NCI-H446 treated with DMSO at 0.1 percent for 48 hours (cell line): ENCODE data around the gene OGDHL.
"Not testable (repeated sequence)": the region's sequence is repeated elsewhere in the genome, so short reads cannot be mapped to it uniquely, and the experiment has no call there.

Experiments
- DNase-seq: peaks from one replicate; lab custom pipeline; 2025; lab: John Stamatoyannopoulos, UW

OGDHL gene

DNA sequence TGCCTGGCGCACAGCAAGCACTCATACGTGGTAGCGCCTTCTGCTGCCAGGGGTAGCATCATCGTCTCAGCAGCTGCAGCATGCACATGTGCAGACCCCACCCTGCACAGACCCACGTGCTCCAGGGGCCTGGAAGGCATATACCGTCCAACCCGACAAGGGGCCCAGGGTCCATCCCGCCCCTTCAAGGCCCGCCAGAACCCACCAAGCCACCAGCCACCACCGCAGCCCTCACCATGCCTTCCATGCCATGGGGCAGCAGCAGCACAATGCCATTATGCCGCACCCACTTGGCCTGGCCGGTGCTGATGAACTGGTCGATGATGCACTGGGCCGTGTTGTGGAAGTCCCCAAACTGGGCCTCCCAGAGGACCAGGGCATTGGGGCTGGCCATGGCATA, 22.7 kb downstream of the OGDHL start:
- no peak for DNase-seq

DNA sequence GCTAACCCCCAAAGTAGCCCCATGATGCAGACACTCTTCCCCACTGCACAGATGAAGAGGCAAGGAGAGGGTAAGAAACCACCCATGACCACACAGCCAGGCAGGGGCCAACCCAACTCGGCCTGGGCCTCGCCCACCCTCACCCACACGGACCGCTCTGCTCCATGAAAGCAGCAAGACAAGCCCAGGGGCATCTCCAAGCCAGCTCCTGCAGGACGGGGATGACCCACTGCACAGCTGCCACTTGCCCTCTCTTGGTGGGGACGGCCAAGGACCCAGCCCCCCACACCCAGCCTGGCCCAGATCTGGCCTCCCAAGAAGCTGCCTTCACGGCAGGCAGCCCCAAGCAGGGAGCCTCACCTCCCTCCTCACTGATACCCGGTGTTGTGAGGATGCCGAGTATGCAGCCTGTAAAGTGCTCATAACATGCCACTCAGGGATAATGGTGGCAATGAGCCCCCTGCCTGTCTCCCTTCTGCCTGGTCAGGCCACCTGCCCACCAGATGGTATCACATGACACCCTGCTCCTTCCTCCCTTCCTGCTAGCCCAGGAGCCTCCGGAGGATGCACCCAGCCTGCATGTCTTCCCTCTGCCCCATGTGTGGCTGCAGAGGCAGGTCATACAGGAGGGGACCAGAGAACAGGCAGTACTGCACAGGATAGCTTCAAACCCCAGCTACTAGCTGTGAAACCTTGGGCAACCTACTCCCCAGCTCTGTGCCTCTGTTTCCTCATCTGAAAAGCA, 23.3 kb downstream of the OGDHL start:
- no peak for DNase-seq

DNA sequence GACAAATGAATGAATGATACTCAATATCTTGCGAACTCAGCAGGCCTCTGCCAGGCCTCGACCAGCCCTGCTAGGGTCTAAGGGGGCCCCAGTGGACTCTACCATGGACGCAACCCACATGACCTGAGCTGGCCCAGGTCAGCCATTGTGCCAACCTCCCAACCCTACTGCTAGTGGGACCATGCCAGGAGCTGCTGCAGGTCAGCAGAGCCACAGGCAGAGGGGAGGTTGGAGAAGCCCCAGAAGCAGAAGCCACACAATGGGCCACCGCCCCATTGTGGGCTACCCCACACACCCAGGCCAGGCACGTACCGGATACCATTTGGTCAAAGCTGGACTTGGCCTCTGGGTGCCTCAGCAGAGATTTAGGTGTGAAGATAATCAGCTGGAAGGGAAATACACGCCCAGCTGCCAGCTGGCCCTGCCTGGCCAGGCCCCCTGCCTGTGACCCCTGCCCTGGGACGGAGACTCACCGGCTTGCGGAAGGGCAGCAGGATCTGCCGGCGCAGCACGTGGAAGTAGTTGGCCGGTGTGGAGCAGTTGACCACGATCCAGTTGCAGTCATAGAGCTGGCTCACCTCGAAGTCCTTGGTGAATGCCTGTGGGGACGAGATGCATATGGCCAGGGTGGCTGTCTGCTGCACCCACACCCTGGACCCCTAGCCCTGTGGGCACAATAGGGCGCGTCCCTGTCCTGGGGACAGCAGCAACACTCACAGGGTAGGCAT, 24.5 kb downstream of the OGDHL start:
- DNase-seq: no peak

DNA sequence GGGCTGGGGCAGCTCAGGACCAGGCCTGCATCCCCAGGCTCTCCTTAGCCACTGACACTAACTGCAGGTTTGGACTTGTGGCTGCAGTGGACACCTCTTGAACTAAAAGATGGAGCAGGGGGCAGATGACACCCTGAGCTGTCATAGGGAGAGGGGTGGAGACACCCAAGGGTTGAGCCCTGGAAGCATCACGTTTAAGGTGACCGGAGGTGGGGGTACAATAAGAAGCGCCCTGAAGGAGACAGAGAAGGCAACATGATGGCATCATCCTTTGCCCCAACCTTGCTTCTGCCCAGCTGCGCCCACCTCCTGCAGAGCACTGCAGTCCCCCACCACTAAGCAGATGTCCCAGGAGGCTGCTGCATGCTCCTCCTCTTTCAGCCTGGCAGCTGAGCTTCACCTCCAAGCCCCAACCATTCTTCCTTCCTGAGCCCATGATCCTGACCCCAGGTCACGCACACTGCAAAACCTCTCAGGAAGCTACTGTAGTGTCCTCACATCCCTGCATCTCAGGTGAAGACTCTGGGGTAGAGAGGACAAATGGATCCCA, 25.5 kb downstream of the OGDHL start:
- DNase-seq: no peak

GRCh38 chr10:49735848-49736563, 26.1 kb downstream of the OGDHL start:
- no peak for DNase-seq

- no peak for DNase-seq
Observed at GRCh38 chr10:49735161-49735560, 27.0 kb downstream of the OGDHL start.

DNA sequence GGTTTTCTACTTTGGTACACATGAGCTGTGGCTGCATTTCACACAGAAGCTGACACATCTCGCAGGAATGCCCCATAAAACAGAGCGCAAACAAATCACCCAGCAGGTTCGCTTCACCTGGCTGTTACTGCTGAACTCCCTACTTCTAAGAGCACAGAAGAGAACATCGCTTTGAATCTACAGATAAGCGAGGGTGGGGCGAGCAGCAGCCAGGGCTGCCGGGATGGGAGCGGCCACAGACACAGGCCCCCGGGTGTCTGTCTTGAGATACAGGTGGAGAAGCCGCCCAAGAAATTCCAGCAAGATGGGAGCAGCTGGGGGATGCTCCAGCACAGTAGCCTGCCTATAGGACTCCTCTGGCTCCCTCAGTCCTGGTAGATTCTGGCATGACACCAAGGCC, 27.4 kb downstream of the OGDHL start:
- no peak for DNase-seq

- DNase-seq: no peak
Observed at GRCh38 chr10:49733866-49734265, 28.3 kb downstream of the OGDHL start.

GRCh38 chr10:49726593-49726992, 35.5 kb downstream of the OGDHL start:
- no peak for DNase-seq

DNA sequence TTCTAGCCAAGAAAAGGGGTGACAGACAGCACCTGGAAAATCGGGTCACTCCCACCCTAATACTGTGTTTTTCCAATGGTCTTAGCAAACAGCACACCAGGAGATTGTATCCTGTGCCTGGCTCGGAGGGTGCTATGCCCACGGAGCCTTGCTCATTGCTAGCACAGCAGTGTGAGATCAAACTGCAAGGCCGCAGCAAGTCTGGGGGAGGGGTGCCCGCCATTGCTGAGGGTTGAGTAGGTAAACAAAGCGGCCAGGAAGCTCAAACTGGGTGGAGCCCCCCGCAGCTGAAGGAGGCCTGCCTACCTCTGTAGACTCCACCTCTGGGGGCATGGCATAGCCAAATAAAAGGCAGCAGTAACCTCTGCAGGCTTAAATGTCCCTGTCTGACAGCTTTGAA, 47.0 kb downstream of the OGDHL start:
- not testable (repeated sequence) for DNase-seq

GRCh38 chr10:49713266-49713665, 48.9 kb downstream of the OGDHL start:
- DNase-seq: no peak

DNA sequence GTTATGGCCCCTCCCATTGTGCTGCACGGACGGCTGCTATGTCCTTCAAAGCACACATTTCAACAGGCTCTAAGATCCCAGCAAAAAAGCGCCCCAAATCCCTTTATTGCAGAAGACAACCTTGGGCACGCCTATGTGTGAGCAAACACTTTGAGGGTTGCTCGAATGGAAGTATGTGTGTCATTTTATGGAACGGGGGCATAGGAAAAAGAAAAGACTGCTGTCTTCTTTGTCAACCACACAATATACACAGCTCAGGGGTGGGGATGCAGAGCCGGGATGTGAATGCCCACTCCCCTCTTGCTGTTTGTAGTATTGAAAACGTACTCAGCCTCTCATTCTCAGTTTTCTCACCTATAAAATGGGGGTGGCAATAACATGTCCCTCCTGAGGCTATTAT, 50.6 kb downstream of the OGDHL start:
- DNase-seq: no peak

DNA sequence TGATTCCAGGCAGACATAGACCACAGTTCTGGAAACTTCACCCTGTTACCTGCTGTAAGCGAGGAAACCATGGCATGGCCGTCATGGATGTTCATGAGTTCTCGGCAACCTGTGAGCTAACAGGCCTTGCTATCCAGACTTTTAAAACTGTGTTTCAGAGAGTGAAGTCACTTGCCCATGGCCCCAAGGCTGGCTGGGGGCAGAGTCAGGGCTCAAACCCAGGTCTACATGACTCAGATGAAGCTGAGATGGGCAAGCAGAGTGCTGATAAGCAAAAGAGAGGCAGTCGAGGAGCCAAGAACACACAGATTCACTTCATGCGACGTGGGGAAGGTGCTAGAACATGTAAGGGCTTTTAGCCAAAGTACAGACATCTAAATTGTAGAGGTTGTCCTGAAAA, 51.2 kb downstream of the OGDHL start:
- DNase-seq: no peak

- DNase-seq: no peak
Observed at GRCh38 chr10:49709934-49710333, 52.2 kb downstream of the OGDHL start.

DNA sequence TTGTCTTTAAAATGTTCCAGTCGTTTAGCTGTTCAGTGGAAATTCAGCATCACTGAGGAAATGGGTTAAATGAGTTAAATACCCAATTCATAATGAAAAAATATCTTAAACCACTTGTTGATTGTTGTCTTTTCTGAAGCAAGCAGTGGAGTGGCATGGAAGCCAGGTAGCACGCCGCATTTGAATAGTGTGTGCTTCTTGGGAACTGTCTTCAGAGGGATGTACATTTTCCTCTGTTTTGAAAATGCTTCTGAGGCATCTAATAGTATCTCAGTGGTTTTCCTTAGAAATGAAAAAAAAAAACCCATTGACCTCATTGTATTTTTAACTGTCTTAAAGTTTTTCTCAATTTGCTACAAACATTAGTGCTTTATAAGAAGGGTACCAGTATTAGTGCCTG, 54.5 kb downstream of the OGDHL start:
- DNase-seq: no peak

DNA sequence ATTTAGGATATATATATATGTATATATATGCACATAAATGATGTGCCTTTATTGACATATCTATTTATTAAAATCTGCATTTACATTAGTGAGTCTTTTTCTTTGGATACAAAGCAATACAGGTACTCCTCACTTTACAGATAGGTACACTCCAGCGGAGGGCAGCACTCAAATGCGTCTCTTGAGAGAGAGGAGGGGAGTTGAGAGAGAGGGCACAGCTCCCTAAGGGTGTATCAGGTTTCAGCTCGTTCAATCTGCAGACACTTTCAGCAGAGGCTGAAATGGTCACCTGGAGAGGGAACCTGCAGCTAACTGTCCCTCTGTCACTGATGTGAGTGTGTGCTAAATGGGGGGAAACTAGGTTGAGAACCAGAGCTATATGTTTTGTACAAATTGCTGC, 61.1 kb downstream of the OGDHL start:
- no peak for DNase-seq

- DNase-seq: no peak
Observed at GRCh38 chr10:49700211-49700610, 61.9 kb downstream of the OGDHL start.

DNA sequence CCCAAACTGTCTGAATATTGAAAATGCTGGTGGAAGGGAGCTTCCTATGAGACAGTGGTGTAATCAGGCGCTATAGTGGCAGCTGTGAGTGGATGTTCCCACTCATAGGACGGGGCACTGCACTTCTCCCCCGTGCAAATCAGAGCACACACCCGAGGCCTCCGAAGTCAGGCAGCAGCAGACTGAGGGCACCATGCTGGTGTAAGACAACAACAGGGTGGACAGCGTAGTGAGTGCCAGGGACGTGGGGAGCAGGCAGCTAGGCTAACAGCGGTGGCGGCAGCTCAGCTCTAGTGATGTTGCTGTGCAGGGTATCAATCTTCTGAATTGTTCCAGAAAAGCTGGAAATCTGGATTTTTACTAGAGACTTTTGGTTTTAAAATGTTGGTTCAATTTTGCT, 63.4 kb downstream of the OGDHL start:
- DNase-seq: no peak

GRCh38 chr10:49696311-49696710, 65.8 kb downstream of the OGDHL start:
- no peak for DNase-seq

DNA sequence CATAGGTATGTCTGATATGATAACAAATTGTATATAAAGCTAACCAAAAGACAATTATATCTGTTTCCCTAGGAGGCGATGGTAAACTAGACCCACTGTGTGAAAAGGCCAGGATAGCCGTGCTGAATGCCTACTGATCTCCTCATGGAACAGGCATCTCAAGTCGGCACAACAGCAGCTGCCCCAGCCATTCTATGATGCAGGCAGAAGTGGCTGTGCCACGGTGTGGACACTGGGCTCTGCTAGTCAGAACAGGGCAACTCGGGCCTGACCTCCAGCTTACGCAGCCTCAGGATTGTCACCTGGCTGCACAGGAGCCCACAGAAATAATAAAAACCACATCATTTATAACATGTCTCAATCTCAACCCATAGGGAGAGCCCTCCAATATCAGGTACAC, 67.7 kb downstream of the OGDHL start:
- DNase-seq: no peak

- no peak for DNase-seq
Observed at GRCh38 chr10:49691588-49691987, 70.5 kb downstream of the OGDHL start.

DNA sequence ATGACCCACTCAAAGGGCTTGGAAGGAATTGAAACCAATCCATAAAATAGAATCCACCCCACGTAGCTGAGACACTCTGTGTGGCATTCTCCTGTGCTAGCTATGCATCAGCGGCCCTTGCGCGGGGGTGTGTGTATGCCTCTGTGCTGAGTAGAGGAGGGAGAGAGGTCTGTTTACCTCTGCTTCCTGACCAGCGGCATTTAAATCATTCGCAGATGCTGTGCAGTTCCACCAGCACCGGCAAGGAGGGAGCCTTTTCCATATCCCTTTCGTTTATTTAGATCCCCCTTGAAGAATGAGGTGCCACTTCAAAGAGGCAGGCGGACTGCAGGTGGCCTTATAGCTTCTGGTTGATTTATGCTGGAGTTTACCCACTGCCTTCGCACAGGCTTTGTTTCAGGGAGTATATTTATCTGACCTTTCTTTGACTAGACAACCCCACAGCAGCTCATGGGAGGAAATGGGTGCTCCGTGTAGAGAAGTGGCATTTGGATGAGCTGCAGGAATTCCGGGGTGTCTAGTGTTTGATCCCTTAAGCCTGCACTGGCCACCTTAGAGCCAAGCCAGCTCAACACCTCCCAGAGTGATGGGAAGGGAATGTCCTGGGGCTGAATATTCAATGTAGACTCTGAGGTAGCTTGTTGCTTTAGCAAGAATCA, 71.3 kb downstream of the OGDHL start:
- DNase-seq: no peak
